ENCODE measurements around the gene RTEL1. TPM values are rescaled to one million over a fixed set of nuclear protein-coding genes. Genes with fewer than 3 reads are reported as not detected.

Gene RTEL1
- total and polyA plus RNA-seq, 2 donors (not counting 1 experiment from before 2014, with no cell fraction given): 15.1 to 32.6 TPM

- no peak for ATAC-seq (ENCODE audit: low read depth)
- ChIA-PET POLR2A (no interaction called here), CTCF (no interaction called here)
These were observed 17.7 kb downstream of the RTEL1 start for GRCh38 chr20:63675681-63676368.

DNA sequence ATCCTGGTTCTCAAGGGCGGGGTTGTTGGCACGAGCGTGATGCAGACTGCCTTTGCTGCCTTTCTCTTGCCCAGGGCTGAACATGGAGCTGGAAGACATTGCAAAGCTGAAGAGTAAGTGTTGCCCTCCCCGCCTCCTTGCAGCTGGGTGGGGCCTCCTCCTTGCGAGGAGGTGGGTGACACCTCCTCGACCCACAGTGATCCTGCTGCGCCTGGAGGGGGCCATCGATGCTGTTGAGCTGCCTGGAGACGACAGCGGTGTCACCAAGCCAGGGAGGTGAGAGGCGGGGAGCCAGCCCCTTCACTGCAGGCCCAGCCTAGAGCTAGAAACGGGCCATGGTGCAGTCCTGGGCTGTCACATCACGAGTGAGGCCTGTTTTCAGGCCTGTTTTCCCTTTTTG lies 20.0 kb downstream of the RTEL1 start:
- no peak for DNase-seq
- no peaks in the 10 kb centered on the region for H3K27me3 Mint-ChIP-seq
- H2AFZ ChIP-seq (ENCODE audit: insufficient read depth, low read depth, low read length, poor library complexity, severe bottlenecking): no peak overlapping the region
- H4K20me1 ChIP-seq (ENCODE audit: control insufficient read depth, insufficient read depth, low read length, poor library complexity, severe bottlenecking): no peaks in the 10 kb centered on the region
- no peaks in the 10 kb centered on the region for H3K27me3 ChIP-seq (replicated peaks in 1 of 4; ENCODE audit: control extremely low read depth in 1 of 4, control insufficient read depth in 3 of 4, insufficient read depth in 4 of 4, low read length in 3 of 4)
- intact Hi-C loops (cut with micrococcal nuclease): no loop called here
- no peak overlapping the region for H3K27ac Mint-ChIP-seq
- H3K4me3 ChIP-seq (ENCODE audit: control extremely low read depth in 1 of 5, extremely low read depth in 1 of 5, insufficient read depth in 1 of 5, low read depth in 2 of 5, low read length in 4 of 5): no peak overlapping the region
- WGBS (ENCODE audit: insufficient coverage): 87% methylated on average over 13 of the region's 13 CpGs
- no peak overlapping the region for H3K27ac ChIP-seq (ENCODE audit: low read length in 2 of 2)
- CTCF ChIA-PET: no interaction called here
- H3K36me3 ChIP-seq (replicated peaks in 1 of 2; ENCODE audit: control extremely low read depth in 1 of 2, control insufficient read depth in 1 of 2, extremely low read depth in 1 of 2, insufficient read depth in 2 of 2, low read length in 1 of 2): peaks cover 0 to 9% of the 10 kb centered on the region in 2 experiments
- no peak for ATAC-seq (ENCODE audit: low read depth)
- H3K9ac ChIP-seq (ENCODE audit: low read length): no peak overlapping the region
- no peak for TF ChIP-seq EZH2 (IDR thresholded peaks at IDR 0.05; ENCODE audit: borderline replicate concordance, insufficient read depth, low read depth, low read length, poor library complexity, severe bottlenecking)
- TF ChIP-seq, protein P1, sequence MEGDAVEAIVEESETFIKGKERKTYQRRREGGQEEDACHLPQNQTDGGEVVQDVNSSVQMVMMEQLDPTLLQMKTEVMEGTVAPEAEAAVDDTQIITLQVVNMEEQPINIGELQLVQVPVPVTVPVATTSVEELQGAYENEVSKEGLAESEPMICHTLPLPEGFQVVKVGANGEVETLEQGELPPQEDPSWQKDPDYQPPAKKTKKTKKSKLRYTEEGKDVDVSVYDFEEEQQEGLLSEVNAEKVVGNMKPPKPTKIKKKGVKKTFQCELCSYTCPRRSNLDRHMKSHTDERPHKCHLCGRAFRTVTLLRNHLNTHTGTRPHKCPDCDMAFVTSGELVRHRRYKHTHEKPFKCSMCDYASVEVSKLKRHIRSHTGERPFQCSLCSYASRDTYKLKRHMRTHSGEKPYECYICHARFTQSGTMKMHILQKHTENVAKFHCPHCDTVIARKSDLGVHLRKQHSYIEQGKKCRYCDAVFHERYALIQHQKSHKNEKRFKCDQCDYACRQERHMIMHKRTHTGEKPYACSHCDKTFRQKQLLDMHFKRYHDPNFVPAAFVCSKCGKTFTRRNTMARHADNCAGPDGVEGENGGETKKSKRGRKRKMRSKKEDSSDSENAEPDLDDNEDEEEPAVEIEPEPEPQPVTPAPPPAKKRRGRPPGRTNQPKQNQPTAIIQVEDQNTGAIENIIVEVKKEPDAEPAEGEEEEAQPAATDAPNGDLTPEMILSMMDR (IDR thresholded peaks at IDR 0.05): no peak
- H3K9me3 Mint-ChIP-seq (ENCODE audit: insufficient read depth): no peaks in the 10 kb centered on the region
- no peaks in the 10 kb centered on the region for H3K9me3 ChIP-seq (ENCODE audit: control extremely low read depth in 1 of 3, control insufficient read depth in 2 of 3, insufficient read depth in 1 of 3, low read length in 2 of 3)
- no peak overlapping the region for H3K4me3 Mint-ChIP-seq
- no peaks in the 10 kb centered on the region for H3K4me1 ChIP-seq (ENCODE audit: control insufficient read depth in 2 of 2, insufficient read depth in 2 of 2, low read length in 2 of 2)
- H3K79me2 ChIP-seq (ENCODE audit: control insufficient read depth, insufficient read depth, low read length): no peaks in the 10 kb centered on the region
- POLR2A ChIA-PET: no interaction called here
- no peaks in the 10 kb centered on the region for H3K4me1 Mint-ChIP-seq
- H3K4me2 ChIP-seq (replicated peaks; ENCODE audit: low read depth, low read length, poor library complexity, severe bottlenecking): no peak overlapping the region

More at GRCh38 chr20:63675681-63676368, 17.7 kb downstream of the RTEL1 start:
- H3K4me3 ChIP-seq (ENCODE audit: control extremely low read depth in 1 of 5, extremely low read depth in 1 of 5, insufficient read depth in 1 of 5, low read depth in 2 of 5, low read length in 4 of 5): no peak overlapping the region
- no peak overlapping the region for H3K4me2 ChIP-seq (replicated peaks; ENCODE audit: low read depth, low read length, poor library complexity, severe bottlenecking)
- no peaks in the 10 kb centered on the region for H3K9me3 Mint-ChIP-seq (ENCODE audit: insufficient read depth)
- DNase-seq: no peak
- H3K27ac Mint-ChIP-seq: no peak overlapping the region
- H2AFZ ChIP-seq (ENCODE audit: insufficient read depth, low read depth, low read length, poor library complexity, severe bottlenecking): no peak overlapping the region
- no peaks in the 10 kb centered on the region for H3K27me3 ChIP-seq (replicated peaks in 1 of 4; ENCODE audit: control extremely low read depth in 1 of 4, control insufficient read depth in 3 of 4, insufficient read depth in 4 of 4, low read length in 3 of 4)
- no peaks in the 10 kb centered on the region for H3K4me1 Mint-ChIP-seq
- H3K4me3 Mint-ChIP-seq: no peak overlapping the region
- over 99% methylated on average over 8 of the region's 20 CpGs for WGBS (ENCODE audit: insufficient coverage)
- intact Hi-C loops (cut with micrococcal nuclease): no loop called here
- no peaks in the 10 kb centered on the region for H3K9me3 ChIP-seq (ENCODE audit: control extremely low read depth in 1 of 3, control insufficient read depth in 2 of 3, insufficient read depth in 1 of 3, low read length in 2 of 3)
- no peak for TF ChIP-seq EZH2 (IDR thresholded peaks at IDR 0.05; ENCODE audit: borderline replicate concordance, insufficient read depth, low read depth, low read length, poor library complexity, severe bottlenecking)
- TF ChIP-seq, protein P1 (IDR thresholded peaks at IDR 0.05): no peak
- no peak overlapping the region for H3K9ac ChIP-seq (ENCODE audit: low read length)
- no peaks in the 10 kb centered on the region for H3K79me2 ChIP-seq (ENCODE audit: control insufficient read depth, insufficient read depth, low read length)
- H3K4me1 ChIP-seq (ENCODE audit: control insufficient read depth in 2 of 2, insufficient read depth in 2 of 2, low read length in 2 of 2): no peaks in the 10 kb centered on the region
- no peak overlapping the region for H3K27ac ChIP-seq (ENCODE audit: low read length in 2 of 2)
- H3K27me3 Mint-ChIP-seq: no peaks in the 10 kb centered on the region
- H3K36me3 ChIP-seq (replicated peaks in 1 of 2; ENCODE audit: control extremely low read depth in 1 of 2, control insufficient read depth in 1 of 2, extremely low read depth in 1 of 2, insufficient read depth in 2 of 2, low read length in 1 of 2): peaks cover 0 to 13% of the 10 kb centered on the region in 2 experiments
- H4K20me1 ChIP-seq (ENCODE audit: control insufficient read depth, insufficient read depth, low read length, poor library complexity, severe bottlenecking): no peaks in the 10 kb centered on the region
